ENCODE data around the gene NTNG2.
A peak's percentile ranks its signal among the peaks of the same experiment; 100 is the strongest.

The NTNG2 gene

GRCh38 chr9:132146575-132146974 is 15.3 kb upstream of the NTNG2 start:
- DNase-seq (ENCODE audit: low read depth), result no peak

- DNase-seq (ENCODE audit: low read depth), result no peak
Measured at GRCh38 chr9:132147331-132147730, 14.5 kb upstream of the NTNG2 start.

- DNase-seq (ENCODE audit: low read depth), result no peak
Measured at GRCh38 chr9:132147839-132148238, 14.0 kb upstream of the NTNG2 start.

- no peak for DNase-seq (ENCODE audit: low read depth)
Measured at GRCh38 chr9:132150256-132150655, 11.6 kb upstream of the NTNG2 start.

- DNase-seq (ENCODE audit: low read depth), result no peak
Measured at GRCh38 chr9:132151118-132151517, 10.7 kb upstream of the NTNG2 start.

- DNase-seq (ENCODE audit: low read depth), result no peak
Measured at GRCh38 chr9:132152231-132152630, 9.6 kb upstream of the NTNG2 start.

- DNase-seq (ENCODE audit: low read depth), result no peak
Measured at GRCh38 chr9:132154863-132155567, 6.8 kb upstream of the NTNG2 start.

GRCh38 chr9:132155568-132155895 is 6.3 kb upstream of the NTNG2 start:
- no peak for DNase-seq (ENCODE audit: low read depth)

GRCh38 chr9:132156262-132156661 is 5.6 kb upstream of the NTNG2 start:
- no peak for DNase-seq (ENCODE audit: low read depth)

- no peak for DNase-seq (ENCODE audit: low read depth)
Measured at GRCh38 chr9:132157347-132158116, 4.3 kb upstream of the NTNG2 start.

- peak; percentile 26 for DNase-seq (ENCODE audit: low read depth)
Measured at GRCh38 chr9:132160802-132161742, 786 bp upstream of the NTNG2 start.

- DNase-seq (ENCODE audit: low read depth), result no peak
Measured at GRCh38 chr9:132162764-132163456, 1.1 kb downstream of the NTNG2 start.

GRCh38 chr9:132163457-132163875 is 1.6 kb downstream of the NTNG2 start:
- DNase-seq (ENCODE audit: low read depth), result no peak

GRCh38 chr9:132163876-132164603 is 2.2 kb downstream of the NTNG2 start:
- DNase-seq (ENCODE audit: low read depth), result no peak

GRCh38 chr9:132164604-132165362 is 2.9 kb downstream of the NTNG2 start:
- no peak for DNase-seq (ENCODE audit: low read depth)

GRCh38 chr9:132166599-132166998 is 4.7 kb downstream of the NTNG2 start:
- no peak for DNase-seq (ENCODE audit: low read depth)

GRCh38 chr9:132167192-132167591 is 5.3 kb downstream of the NTNG2 start:
- no peak for DNase-seq (ENCODE audit: low read depth)

GRCh38 chr9:132168347-132168746 is 6.5 kb downstream of the NTNG2 start:
- no peak for DNase-seq (ENCODE audit: low read depth)

- no peak for DNase-seq (ENCODE audit: low read depth)
Measured at GRCh38 chr9:132168851-132169250, 7.0 kb downstream of the NTNG2 start.

- no peak for DNase-seq (ENCODE audit: low read depth)
Measured at GRCh38 chr9:132169672-132170392, 8.0 kb downstream of the NTNG2 start.

All from stimulated activated CD8-positive, alpha-beta memory T cell treated with anti-CD3 and anti-CD28 coated beads, Interleukin-7, amount 100 ng/mL, for 24 hours (primary cell).